ENCODE results near the gene OR11L1. TPM values are rescaled to one million over a fixed set of nuclear protein-coding genes. Genes with fewer than 3 reads are reported as not detected.

Gene OR11L1, protein sequence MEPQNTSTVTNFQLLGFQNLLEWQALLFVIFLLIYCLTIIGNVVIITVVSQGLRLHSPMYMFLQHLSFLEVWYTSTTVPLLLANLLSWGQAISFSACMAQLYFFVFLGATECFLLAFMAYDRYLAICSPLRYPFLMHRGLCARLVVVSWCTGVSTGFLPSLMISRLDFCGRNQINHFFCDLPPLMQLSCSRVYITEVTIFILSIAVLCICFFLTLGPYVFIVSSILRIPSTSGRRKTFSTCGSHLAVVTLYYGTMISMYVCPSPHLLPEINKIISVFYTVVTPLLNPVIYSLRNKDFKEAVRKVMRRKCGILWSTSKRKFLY
- total RNA-seq, result not detected in 2 replicates

DNA sequence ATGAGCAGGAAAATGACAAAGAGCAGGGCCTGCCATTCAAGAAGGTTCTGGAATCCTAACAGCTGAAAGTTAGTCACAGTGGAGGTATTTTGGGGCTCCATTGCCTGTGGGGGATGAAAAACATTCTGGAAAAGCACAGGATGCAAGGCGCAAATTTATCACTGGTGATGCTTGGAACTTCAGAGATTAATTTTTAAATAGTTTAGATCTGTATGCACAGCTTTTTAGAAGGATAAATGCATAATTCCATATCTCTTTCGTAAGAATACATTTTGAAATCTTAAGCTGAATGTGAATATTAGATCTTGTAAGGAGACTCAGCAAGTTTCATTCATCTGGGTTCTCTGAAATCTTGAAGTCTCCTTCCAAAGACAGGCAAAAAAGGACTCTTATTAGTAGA, at the start of gene OR11L1:
TSS of gene OR11L1 (minus strand) at position 101 of the 400 bp plus-strand sequence. CDS start at position 101, 0 bp downstream.

DNA sequence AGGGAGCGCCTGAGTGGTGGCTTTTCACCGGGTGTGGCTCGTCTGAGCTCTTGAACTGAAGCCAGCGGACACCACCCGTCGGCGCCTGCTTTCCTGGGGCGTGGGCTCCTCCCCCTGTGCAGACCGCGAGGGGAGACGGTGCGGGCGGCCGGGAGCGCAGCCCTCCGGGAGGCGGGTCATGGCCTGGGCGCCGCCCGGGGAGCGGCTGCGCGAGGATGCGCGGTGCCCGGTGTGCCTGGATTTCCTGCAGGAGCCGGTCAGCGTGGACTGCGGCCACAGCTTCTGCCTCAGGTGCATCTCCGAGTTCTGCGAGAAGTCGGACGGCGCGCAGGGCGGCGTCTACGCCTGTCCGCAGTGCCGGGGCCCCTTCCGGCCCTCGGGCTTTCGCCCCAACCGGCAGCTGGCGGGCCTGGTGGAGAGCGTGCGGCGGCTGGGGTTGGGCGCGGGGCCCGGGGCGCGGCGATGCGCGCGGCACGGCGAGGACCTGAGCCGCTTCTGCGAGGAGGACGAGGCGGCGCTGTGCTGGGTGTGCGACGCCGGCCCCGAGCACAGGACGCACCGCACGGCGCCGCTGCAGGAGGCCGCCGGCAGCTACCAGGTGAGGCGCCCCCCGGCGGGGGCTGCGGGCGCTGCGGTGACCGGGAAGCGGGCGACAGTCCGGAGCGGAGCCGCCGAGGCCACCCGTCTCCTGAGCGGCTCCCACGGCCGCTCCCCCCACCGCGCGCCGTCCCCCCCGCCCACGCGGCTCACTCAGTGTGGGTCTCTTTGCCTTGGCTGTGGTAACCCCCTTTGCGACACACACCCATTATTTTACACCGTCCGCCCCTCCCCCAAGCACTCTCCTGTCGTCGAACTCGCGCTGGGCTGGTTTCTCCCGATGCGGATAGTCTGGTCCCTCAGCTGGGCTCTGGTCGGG, 15.6 kb upstream of the OR11L1 start, which contains the start of gene TRIM58:
TSS of gene TRIM58 (plus strand) at position 119 of the 916 bp plus-strand sequence. CDS start at position 179, 60 bp downstream.

DNA sequence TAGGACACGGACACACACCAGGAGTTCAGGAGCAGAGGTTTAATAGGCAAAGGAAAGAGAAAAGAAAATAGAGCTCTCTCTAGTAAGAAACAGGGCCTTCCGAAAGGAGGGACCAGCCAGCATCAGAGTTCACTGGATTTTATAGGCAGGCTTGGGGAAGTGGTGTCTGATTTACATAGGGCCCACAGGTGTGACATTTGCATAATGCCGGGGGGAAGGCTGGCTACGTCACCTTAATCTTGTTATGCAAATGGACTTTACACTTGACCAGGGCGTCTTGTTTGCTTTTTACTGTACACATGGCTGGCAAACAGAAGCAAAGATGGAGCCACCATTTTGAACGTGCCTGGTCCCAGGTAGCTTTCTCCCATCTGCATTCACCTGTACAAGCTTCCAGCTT, 17.7 kb downstream of the OR11L1 start, which contains the start of gene OR14A16:
TSS of gene OR14A16 (minus strand) at position 97 of the 400 bp plus-strand sequence. CDS start 8,390 bp downstream, outside the sequence.

Other genes starting within 250 kb of the OR11L1 start
- not detected in 2 replicates for gene OR2G3, start 236.3 kb downstream of the OR11L1 start, total RNA-seq
- not detected in 2 replicates for gene OR13G1, start 162.2 kb downstream of the OR11L1 start, total RNA-seq
- not detected in 2 replicates for gene OR6F1, start 125.2 kb downstream of the OR11L1 start, total RNA-seq
- gene OR14K1, start 103.3 kb downstream of the OR11L1 start, total RNA-seq, result not detected in 2 replicates
- gene OR14A2, start 93.8 kb downstream of the OR11L1 start, total RNA-seq, result not detected in 2 replicates
- gene OR1C1, start 81.3 kb downstream of the OR11L1 start, total RNA-seq, result not detected in 2 replicates
- gene OR14A16, start 17.8 kb downstream of the OR11L1 start, total RNA-seq, result not detected in 2 replicates
- under 0.01 TPM in 1 of 2 replicates, not detected in the other for gene TRIM58, start 15.3 kb upstream of the OR11L1 start, total RNA-seq
- gene OR2W3, start 53.7 kb upstream of the OR11L1 start, total RNA-seq, result not detected in 2 replicates
- not detected in 2 replicates for gene OR2T8, start 78.4 kb upstream of the OR11L1 start, total RNA-seq
- not detected in 2 replicates for gene OR2AJ1, start 83.0 kb upstream of the OR11L1 start, total RNA-seq
- gene OR2L8, start 107.0 kb upstream of the OR11L1 start, total RNA-seq, result not detected in 2 replicates
- gene OR2AK2, start 123.3 kb upstream of the OR11L1 start, total RNA-seq, result not detected in 2 replicates
- not detected in 2 replicates for gene OR2L5, start 171.8 kb upstream of the OR11L1 start, total RNA-seq
- not detected in 2 replicates for gene OR2L2, start 188.2 kb upstream of the OR11L1 start, total RNA-seq
- gene OR2L3, start 204.9 kb upstream of the OR11L1 start, total RNA-seq, result not detected in 2 replicates

Measured in nasal cavity respiratory epithelium epithelial cell of viscerocranial mucosa (primary cell).